Ammon's horn (tissue), 1 donor: ENCODE results near the gene GPRC5B.

ENCODE experiments used
- DNase-seq: peaks from one replicate; pipeline ENCODE4 v3.0.0-alpha.2; 2016; ENCODE audit warnings: low spot score

Gene GPRC5B

DNA sequence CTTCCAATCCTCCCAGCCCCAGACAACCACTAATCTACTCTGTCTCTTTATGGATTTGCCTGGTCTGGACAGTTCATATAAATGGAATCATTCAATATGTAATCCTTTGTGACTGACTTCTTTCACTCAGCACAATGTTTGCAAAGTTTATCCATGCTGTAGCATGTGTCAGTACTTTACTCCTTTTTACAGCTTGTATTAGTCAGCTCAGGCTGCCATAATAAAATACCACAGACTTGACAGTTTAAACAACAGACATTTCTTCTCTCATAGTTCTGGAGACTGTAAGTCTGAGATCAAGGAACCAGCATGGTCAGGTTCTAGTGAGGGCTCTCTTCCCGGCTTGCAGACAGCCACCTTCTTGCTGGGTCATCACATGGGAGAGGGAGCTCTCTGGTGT, 41.3 kb downstream of the GPRC5B start:
- no peak for DNase-seq

GRCh38 chr16:19842426-19843157, 42.1 kb downstream of the GPRC5B start:
- no peak for DNase-seq

- DNase-seq, result no peak
These were observed 43.5 kb downstream of the GPRC5B start for GRCh38 chr16:19841184-19841583.

DNA sequence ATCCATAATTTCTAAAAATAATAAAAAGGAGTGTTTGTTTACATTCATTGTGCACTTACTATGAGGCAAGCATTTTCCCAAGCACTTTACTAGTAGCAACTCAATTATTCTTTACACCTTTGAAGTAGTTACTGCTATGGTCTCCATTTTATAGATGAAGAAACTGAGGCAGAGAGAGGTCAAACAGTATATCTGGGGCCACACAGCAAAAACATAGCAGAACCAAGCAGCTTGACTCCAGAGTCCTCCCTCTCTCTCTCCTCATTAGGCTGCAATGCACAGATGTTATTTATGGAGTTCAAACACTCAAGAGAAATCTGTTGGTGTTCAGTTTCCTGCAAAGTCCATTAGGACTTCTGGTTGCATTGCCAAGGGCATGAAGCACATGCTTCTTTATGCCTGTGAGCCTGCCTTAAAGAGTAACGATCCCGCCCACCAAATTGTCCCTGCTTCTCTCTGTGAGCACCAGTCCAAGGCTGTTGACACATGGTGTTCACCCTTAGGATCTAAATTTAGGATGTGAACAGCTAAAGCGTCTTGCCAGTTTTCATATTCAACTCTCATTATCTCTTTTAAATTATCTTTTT, 44.0 kb downstream of the GPRC5B start:
- no peak for DNase-seq

DNA sequence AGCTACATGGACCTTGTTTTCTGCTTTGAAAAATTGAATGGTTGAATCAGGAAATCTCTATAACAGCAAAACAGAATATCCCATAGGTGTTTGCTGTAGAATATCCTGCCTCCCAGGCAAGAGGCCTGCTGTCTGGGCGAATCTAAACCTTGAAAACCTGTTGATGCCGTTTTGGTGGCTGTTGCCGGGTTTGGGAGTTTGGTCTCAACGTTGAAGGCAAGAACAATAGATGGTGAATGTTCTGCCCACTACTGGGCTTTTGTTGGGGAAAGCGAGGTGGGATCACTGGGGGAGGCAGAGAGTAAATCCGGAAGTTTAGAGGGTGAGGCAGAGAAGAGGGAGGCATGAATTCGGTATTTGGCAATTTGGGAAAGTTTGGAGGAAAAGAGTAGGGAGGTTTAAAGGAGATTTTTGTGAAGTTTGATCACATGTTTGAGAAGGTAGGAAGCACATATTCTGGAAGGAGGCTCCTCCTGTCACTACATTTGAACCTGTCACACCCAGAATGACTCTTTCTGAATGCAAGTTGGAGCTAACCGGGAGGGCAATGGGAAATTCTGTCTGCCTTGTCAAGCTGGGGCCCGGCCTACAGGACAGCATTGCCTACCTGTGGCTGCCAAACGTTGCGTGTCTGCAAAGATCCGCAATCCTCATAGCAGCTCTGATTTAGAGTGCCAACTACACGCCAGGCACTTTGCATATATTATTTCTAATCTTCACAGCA, 46.5 kb downstream of the GPRC5B start:
- no peak for DNase-seq

DNA sequence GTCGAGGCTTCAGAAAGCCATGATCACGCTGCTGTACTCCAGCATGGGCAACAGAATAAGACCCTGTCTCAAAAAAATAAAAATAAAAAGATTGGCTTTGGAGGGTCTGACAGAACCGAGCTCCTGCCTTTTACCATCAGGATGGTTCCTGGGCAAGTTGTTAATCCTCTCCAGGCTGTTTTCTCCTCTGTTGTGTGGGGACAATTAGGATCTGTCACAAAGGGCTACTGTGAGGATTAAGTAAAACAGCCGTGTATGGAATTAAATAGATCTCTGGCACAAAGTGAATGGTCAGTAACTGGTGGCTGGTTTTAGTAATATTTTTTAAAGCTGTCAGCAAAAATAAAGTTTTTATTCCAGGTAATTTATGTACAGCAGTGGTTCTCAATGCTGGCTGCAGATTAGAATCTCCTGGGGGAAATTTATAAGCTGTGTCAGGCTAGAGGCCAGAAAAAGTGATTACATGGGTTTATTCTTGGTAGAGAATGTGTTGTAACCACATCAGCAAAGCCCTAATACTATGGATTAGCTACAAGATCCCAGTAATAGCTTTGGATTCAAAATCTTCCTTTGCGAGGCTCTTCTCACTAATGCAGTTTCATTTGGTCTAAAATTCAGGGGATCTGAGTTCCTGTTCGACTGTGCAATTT, 47.2 kb downstream of the GPRC5B start:
- peak; percentile 72 for DNase-seq

DNA sequence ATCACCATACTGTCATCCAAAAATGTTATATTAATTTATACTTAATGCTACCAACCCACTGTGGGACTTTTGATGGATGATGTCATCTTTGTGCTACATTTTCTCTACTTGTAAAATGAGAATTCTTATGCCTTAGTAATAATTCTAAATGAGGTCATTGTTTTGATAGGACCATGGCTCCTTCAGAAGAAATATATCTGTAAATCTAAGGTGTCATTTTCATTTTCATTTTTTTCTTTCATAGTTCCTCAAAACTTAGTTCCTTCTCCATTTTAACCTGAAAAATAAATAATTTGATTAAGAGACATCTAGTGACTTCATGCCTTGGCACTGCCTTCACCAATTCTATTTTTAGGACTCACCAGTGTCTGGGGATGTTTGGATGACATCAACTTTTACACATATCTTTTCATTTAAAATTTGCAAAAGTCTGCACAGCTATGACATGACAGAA, 48.7 kb downstream of the GPRC5B start:
- DNase-seq, result no peak

DNA sequence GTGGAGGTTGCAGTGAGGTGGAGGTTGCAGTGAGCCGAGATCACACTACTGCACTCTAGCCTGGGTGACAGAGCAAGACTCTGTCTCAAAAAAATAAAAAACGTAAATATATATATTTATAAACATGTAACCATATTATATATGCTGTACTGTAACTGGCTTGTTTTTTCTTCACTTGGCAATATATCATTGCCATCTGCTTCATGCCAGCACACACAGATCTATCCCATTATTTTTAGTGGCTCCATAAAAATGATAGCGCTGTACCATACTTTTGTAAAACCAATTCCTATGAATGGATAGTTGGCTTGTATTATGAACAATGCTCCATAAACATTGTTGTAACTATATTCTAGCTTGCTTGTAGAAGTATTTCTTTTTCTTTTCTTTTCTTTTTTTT, 49.5 kb downstream of the GPRC5B start:
- no peak for DNase-seq

DNA sequence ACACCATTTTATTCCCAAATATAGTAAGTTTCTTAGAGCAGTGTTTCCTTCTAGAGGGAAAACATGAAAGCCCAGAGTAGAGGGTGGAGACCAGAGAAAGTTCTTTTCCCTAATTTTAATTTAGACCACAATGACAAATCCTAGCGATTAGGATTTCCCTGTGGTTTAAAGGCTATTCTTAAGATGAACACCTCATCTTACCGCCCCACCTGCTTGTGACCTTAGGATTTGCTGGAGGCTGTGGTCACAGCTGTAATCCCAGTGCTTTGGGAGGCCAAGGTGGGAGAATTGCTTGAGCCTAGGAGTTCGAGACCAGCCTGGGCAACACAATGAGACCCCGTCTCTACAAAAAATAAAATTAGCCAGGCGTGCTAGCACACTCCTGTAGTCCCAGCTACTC, 51.1 kb downstream of the GPRC5B start:
- no peak for DNase-seq

- no peak for DNase-seq
These were observed 51.5 kb downstream of the GPRC5B start for GRCh38 chr16:19833176-19833575.

DNA sequence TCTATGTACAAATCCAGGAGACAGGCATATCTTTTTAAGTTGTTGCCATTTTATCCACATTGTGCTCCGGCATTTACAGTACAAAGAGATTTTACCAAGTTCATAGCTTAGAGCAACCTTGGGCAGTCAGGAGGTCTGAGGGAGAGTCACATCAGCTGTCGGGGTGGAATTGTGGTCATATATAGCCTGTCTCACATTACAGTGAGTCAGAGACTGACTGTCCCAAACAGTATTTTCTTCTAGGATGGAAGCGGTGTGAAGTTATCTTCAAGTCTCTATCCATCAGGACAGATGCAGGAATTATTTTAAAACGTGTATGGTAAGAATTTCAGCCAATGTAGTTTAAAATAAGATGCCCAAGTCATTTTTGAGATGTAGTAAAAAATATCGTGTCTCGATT, 53.0 kb downstream of the GPRC5B start:
- no peak for DNase-seq

DNA sequence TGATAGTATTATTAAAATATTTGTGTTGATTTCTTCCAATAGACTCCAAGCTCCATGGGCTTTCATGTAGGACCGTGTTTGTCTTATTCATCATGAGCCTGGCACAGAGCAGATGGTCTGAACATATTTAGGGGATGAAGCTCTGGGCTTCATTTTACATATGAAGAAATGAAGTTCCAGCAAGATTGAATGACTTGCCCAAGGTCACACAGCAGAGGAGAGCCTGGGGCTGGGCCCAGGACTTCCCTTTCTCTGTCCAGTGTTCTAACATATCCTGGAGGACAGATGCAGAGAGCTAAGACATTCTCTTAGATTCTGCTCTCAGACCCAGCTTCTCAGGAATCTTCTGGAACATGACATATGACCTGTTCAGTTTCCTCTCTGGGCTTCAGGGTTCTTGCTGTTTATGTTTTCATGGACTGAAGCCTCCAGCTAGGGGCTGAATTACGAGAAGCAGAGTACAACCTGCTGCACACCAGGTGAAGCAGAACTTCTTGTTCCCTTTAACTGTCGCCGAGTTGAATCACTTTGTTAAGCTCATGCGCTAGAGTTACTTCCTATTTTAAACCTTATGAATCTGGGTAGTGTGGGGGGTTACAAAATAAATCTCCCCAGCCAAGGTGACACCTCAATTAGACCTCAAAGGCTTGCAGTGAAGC, 53.6 kb downstream of the GPRC5B start:
- DNase-seq, result no peak

GRCh38 chr16:19829844-19830692, 54.6 kb downstream of the GPRC5B start:
- DNase-seq, result no peak

DNA sequence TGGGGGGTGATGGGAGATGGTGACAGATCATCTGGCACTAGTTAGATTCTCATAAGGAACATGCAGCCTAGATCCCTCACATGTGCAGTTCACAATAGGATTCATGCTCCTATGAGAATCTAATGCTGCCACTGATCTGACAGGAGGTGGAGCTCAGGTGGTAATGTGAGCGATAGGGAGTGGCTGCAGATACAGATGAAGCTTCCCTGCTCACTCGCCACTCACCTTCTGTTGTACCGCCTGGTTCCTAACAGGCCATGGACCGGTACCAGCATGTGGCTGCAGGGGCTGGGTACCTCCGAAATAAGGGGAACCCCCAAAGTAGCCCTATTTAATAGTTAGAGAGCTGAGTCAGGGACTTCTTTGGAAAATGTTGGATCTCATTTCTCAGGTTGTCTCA, 60.4 kb downstream of the GPRC5B start:
- no peak for DNase-seq

GRCh38 chr16:19823322-19823721, 61.3 kb downstream of the GPRC5B start:
- no peak for DNase-seq

DNA sequence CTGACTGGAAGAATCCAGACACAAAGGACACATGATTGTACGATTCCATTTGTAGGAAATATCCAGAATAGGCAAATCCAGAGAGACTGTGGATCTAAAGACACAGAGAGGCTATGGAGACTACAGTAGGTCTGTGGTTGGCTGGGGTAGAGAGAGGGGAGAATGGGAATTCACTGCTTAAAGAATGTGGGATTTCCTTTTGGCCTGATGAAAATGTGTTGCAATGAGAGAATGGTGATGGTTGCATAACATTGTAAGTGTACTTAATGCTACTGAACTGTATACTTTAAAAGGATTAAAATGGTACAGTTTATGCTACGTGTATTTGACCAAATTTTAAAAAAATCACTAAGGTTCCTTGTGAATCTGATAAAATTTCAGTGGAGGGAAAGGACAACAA, 62.1 kb downstream of the GPRC5B start:
- no peak for DNase-seq

DNA sequence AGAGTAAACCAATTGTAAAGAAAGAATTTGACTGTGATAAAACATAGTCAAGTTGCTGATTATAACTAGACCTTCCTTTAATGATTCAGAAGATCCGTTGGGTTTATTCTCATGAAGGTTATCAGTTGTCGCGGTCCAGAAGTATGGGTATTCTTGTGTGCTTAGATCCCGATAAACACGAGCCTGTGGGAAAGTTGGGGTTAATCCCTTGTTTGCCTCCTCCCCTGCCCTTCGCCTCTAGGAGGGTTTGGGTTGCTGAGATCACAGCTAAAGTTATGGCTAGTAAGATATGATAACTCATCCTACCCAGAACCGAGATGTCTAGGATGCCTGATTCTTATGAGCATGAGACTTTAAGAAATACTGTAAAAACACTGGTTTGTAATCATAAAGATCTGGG, 66.8 kb downstream of the GPRC5B start:
- DNase-seq, result no peak

DNA sequence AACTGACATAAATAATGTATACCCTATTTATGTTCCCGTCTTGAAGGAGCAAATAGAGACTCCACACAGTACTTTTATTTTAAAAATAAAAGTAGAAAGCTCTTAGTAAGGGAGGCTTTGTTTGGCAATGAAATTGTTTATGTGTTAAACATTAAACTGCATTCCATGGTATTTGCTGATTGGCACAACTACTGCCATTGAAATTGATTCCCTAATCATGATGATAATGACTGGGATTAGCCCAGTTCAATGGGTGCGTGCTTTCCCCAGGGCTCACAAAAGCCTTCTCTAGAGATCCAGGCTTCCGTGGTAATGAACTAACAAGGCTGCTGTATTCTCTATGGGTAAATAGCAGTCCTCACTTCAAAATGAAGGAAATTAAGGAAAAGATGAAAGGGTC, 67.5 kb downstream of the GPRC5B start:
- no peak for DNase-seq

- no peak for DNase-seq
These were observed 69.2 kb downstream of the GPRC5B start for GRCh38 chr16:19815418-19815817.

GRCh38 chr16:19812986-19813385, 71.7 kb downstream of the GPRC5B start:
- no peak for DNase-seq
